LNCAP (cell line): ENCODE measurements around the gene TMED9.

ENCODE experiments used
- CTCF ChIP-seq: fragments of 450-650 bp; IDR thresholded peaks from 2 replicates; pipeline ENCODE4 v1.5.1; 2017; ENCODE audit warnings: mild to moderate bottlenecking

The TMED9 gene

DNA sequence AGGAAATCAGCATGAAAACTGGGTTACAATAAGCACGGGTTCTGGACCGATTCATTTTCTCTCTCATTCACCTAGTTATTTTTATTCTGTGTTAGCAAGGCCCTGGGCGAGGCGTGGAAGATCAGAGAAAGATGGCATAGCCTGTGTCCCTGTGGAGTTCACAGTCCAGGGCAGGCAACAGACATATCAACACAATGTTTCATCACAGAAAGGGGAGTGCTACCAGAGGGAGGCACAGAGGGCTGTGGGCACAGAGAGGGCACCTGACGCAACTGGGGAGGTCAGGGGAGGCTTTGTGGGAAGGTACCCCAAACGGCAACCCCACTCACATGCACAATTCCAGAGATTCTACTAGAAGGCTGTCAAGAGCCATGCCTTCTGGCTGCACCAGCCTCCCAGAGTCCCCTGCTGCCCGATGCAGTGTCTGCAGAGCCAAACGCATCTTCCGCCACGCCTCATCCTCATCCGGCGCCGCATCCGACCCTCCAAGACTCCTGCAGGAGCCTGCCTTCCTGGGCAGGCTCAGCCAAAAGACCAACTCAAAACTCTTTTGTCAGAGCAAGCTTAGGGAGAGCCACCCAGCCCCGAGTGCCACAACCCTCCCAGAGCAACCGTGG lies 39.1 kb upstream of the TMED9 start:
- no peak for TF ChIP-seq CTCF

GRCh38 chr5:177553671-177554429 lies 38.2 kb upstream of the TMED9 start:
- TF ChIP-seq CTCF: no peak

GRCh38 chr5:177554474-177555111 lies 37.4 kb upstream of the TMED9 start, which contains the start of gene FAM193B:
Gene FAM193B, minus strand, starts transcription at chr5:177554563. Its CDS starts 105 bp downstream, at chr5:177554458.
- no peak; the same call in 1 of the 2 replicates for TF ChIP-seq CTCF

- no peak for TF ChIP-seq CTCF
Observed at GRCh38 chr5:177555228-177555627, 36.8 kb upstream of the TMED9 start.

DNA sequence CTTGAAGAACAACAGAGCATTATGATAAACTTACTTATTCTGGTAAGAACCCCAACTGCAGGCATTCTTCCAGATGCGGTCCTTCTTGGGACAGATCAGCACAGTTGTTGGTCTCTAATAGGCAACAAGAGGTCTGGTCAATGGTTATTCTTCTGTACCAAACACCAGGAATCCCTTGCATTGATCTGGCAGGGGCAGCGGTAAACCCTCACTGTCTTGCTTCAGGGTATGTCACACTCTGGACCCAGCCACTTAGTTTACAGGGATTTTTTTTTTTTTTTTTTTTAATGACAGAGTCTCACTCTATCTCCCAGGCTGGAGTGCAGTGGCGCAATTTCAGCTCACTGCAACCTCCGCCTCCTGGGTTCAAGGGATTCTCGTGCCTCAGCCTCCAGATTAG lies 36.3 kb upstream of the TMED9 start:
- TF ChIP-seq CTCF: no peak

- TF ChIP-seq CTCF: no peak
Observed at GRCh38 chr5:177557041-177557647, 34.9 kb upstream of the TMED9 start.

- TF ChIP-seq CTCF: no peak
Observed at GRCh38 chr5:177557796-177558195, 34.2 kb upstream of the TMED9 start.
